HG03469 (cell line): ENCODE measurements around the gene RFTN1.

Experiments used
- ATAC-seq: cut with Tn5 transposase; IDR thresholded peaks from one replicate; pipeline ENCODE4 v1.9.1; 2021; ENCODE audit warnings: mild to moderate bottlenecking, moderate library complexity, moderate number of reproducible peaks; ENCODE audit not compliant: unreplicated experiment

Gene RFTN1

DNA sequence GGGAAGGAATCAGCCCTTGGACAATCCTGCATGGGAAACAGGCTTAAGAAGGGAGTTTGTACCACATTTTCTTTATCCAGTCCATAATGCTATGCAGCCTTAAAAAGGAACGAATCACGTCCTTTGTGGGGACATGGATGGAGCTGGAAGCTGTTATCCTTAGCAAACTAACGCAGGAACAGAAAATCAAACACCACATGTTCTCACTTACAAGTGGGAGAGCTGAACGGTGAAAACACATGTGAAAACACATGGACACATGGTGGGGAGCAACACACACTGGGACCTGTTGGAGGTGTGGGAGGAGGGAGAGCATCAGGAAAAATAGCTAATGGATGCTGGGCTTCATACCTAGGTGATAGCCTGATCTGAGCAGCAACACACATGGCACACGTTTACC, 178.2 kb downstream of the RFTN1 start:
- no peak for ATAC-seq

DNA sequence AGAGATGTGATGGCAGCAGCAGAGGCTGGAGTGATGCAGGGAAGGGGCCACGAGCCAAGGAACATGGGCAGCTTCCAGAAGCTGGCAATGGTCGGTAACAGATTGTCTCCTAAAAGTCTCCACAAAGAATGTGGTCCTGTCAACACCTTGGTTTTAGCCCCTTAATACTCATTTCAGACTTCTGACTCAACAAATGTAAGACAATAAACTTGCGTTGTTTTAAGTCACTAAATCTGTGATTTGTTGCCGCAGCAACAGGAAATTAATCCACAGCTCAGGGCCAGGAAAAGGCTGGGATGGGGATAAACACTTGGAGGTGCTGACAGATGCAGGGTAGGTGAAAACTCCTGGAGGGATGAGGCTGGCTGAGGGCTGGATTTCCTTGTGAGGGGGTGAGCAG, 178.6 kb downstream of the RFTN1 start:
- ATAC-seq, result no peak

DNA sequence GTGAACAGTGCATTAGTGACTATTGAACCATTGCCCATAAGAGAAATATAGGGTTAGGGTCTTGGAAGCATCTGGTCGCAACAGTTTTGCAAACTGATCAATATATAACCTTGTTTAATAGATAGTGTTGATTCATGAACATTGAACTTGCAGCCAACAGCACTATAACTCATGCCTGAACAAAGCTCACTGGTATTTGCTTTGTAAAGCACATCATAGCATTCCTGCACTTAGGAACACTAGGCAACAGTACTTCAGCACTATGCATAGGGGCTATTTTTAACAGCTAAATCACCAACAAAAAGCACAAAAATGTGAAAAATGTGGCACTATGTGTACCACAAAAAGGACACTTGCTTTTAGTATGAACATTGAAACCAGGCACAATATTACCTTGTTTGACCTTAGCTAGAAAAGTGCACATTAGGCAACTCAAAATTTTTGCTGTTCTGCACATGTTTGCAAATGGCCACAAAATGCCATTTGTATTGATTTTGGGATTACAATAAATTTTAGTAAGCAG, 180.5 kb downstream of the RFTN1 start:
- no peak for ATAC-seq

DNA sequence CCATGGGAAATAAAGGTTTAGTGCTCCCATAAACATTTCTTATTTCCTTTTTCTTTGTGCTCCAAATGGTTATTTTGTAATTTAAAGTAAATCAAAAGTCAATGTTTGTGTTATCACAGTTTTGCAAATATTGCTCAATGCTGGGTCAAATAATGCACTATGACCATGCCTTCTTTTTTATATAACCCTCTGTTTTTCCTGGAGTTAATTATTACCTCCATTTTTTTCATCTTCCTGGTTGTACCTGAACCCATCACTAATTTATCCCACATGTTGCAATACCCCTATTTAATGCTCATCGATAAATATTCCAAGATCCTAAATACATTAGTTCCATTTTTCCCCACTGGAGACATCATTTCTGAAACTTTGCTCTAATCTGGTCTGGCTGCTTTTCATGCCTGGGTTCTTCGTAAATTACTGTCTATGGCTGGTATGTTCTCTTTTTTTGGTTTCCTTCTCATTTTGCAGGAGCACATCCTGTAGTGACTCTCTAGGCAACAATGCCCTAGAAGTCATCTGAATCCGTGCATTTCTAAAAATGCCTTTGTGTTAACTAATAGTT, 182.1 kb downstream of the RFTN1 start:
- no peak for ATAC-seq

DNA sequence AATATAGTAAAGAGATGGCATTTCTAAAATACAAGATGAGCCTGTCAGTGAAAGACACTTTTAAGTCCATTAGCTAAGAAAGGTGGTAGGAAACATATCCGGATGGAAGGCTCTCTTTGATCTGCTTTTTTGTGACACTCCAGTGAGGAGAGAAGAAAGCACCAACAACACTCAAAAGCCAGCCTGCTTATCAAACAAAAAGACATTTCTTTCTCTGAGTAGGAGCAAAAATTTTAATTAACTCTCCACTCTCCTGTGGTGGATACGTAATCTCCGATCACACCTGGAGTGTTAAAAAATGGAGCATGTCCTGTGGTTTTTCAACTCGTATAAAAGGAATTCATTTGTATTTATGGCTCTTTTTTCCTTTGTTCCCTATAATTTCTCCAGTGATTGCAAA, 183.1 kb downstream of the RFTN1 start:
- no peak for ATAC-seq

DNA sequence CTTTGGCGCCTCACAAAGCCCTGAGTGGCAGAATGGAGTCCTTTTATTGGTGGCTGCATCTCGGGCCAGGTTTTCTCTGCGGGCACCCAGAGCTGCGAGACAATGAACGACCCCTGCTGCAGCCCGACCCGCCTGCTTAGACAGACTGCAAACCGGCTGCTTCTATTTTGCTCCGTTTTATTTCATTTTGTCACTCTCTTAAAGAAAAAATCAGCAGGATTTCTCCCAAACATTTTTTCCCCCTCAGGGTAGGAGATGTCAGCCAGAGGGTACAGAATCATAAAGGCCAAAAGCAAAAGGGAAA, 183.7 kb downstream of the RFTN1 start:
- no peak for ATAC-seq

DNA sequence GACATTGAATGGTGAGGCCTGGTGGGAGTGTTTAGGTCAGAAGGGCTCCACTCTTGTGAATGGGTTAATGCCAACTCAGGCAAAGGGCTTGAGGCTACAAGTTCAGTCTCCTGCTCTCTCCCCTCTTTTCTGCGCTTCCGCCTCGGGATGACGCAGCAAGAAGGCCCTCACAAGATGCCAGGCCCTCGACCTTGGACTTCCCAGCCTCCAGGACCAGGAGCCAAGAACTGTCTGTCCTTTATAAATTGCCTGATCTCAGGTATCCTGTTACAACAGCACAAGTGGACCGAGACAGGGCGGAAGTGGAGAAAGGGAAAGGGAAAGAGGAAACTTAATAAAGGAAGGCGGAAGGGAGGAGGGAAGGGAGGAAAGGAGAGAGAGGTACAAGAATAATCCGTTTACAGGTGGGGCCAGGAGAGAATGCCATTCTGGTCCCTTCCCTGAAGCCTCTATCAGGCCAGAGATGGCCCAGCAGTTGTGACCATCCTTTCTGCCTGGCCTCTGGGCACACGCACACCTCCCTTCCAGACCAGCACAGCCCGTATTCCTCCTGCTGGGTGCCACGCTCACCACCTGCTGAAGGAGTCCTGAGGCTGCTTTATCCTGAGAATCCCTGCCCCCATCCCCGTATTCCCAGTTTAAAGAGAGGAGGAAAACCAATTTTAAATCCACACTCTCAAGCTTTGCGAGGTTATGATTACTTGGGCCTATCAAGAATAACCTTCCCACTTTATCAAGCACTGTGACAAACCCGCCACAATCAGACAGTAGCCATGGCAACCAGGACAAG, 184.3 kb downstream of the RFTN1 start:
- no peak for ATAC-seq

DNA sequence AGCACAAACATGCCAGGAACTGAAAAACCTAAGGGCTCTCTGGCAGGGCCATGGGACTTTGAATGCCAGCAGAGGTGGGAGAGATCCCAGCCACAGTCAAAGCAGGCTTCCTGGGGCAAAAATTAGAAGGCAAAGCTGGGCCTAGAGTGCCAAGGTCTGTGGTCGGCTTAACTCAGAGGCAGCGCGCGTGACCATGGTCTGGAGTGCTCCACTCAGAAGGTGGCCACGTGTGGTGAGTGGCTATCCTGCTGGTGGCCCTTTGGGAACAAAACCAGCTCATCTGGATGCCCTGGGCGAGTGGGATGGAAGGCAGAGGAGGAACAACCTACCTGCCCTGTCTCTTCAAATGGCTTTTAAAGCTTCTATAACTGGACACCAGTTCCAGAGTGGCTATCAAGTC, 185.4 kb downstream of the RFTN1 start:
- no peak for ATAC-seq

DNA sequence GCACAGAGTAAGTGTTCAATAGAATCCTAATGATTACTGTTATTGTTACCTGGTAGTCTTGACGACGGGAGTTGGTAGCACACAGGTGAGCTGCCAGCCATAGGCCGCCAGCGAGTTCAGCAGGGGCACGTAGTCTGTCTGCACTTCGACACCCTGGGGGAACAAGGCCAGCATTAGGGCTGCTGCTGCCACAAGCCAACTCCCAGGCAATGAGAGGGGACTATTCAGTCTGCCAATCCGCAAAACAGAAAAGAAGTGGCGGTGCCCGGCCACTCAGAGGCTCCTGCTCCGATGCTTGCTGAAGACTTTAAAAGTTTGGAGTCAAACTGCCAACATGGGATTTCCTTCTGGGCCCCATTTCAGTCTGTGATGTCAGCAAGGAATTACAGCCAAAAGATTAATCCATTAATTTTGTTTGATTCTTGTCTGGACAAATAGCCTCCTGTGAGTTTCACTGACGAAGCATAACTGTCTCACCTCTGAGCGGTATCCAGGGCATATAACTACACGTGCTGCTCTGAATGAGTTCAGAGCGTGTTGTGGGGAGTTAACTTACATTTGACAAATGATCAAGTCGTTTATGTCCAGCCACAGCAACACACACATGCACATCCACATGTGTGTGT, 186.7 kb downstream of the RFTN1 start:
- no peak for ATAC-seq

DNA sequence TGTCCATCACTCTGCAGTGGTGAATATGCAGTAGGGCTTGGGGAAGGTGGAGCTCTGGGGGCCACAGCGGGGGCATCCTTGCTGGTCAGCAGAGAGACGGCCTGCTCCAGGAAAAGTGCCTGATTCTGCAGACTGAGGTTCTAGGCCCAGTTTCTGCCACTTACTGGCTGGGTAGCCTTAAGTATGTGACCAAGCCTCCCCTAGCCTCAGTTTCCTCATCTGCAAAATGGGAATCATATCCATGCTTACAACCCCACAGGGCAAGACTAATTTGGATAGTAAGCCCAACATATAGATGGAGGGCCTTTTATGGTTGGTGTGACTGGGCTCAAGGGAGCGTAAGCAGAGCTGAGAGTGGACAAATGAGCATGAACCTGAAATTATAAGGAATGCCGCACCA, 187.6 kb downstream of the RFTN1 start:
- ATAC-seq, result no peak

DNA sequence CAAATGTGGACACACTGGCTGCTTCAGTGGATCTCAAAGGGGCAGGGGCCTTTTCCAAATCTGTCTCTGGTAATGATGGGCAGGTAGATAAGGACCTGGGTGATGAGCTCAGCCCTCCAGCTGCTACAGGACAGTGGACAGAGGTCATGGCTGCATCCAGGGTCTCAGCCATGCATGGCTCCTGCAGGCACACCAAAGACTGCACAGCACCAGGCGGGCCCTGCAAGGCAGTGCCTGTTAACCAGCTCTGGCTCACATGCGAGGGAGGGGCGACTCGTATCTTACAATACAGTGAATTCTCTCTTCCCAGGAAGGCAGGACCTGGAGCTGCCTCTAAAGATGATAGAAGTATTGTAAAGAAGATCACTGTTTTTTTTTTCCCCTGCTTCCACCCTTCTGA, 189.8 kb downstream of the RFTN1 start:
- no peak for ATAC-seq

DNA sequence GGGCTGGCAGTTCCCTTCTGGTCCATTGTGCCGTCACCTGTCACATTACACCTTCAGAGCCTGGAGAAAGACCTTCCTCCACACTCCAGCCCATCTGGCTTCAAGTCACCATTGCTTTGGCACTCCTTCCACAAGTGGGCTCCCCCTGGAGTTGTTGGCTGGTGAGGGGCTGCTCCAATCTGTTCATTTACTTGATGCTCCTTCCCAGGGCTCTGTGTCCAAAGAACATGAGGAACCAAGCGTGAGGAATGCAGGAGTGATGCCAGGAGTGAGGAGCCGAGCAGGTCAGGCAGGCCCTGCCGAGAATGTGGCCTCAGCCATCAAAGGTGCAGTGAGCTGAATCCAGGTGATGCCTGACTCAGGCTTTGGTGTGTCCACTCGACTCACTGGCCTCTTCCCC, 191.3 kb downstream of the RFTN1 start:
- ATAC-seq, result no peak

DNA sequence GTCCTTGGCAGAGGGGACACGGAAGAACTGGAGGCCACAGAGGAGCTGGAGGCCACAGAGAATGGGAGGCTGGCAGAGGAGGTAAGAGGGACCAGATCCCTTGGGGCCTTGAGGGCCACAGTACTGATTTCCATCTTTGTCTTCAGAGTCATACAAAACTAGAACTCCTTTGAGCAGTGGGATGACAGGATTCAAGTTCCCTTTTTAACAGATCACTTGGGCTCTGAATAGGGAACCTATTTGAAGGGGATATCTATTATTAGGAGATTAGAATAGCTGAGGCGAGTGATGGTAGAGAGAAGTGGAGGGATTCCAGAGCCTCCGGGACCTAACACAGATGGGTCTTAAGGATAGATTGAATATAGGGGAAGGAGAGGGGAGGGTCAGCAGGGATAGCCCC, 192.8 kb downstream of the RFTN1 start:
- no peak for ATAC-seq

DNA sequence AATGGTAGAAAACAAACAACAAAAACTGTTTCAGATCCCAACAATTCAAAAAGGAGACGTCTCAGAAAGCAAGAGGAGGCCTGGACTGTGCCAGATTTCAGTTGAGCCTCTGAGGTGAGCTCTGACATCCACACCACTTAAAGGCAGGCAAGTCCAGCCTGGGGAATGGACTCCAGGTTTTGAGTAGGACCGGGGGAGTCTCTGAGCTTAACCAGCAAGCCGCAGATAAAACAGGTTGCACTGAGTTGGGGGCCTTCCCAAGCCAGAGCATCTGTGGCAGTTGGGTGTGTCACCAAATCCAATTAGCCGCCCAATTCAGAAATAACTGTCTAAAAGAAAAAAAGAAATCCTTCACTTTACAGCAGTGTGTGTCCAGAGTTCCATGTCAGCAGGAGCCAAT, 193.8 kb downstream of the RFTN1 start:
- ATAC-seq, result no peak

DNA sequence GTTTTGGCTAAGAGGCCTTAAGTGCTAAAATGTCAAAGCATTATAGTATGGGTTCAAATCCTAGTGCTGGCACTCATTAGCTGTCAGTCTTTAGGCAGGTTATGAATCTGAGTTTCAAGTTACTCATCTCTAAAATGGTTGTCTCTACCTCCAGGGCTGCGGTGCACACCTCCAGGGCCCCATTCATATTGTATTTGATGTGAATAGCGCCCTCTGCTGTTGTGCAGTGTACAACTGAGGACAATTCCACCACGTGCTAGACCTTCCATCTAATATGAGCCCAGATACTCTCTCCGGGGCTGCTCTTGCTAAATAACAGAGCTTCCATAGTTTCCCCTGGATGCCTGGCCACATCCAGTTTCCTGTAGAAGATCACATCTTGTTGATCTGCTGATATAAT, 194.2 kb downstream of the RFTN1 start:
- no peak for ATAC-seq

DNA sequence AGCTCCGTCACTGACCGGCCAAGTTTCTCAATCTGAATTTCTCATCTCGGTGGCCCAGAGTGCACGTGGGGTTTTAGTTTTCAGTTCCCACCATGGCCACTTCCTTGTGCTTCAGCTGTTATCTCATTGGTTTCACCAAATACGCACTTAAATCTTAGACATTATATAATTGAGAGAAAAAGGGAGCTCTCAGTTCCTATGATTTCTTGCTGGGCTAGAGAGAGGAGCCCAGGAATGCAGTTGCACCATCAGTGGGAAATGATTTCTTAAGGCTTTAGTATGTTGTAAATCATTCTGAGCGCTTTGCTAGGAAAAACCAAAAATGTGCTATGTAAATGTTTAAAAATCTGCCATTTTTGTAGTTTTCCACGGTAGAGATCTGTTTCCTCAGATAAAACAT, 195.3 kb downstream of the RFTN1 start:
- no peak for ATAC-seq

DNA sequence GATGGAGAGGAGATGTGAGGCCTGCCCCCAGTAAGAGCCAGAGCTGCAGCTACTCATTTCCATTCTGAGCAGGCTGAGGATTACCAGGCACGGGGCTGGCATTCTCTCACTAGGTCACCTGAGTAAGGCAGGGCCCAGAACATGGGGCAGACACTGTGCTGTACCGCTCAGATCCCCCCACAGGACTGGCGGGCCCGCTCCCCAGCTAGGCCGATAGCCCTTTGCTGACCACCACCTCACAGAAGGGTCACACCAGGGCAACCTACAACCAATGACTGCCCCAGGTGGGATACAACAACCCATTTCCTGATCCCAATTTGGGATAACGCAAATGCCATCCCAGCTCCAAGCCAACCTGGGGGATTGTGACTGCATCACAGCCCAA, 195.9 kb downstream of the RFTN1 start:
- ATAC-seq, result no peak

DNA sequence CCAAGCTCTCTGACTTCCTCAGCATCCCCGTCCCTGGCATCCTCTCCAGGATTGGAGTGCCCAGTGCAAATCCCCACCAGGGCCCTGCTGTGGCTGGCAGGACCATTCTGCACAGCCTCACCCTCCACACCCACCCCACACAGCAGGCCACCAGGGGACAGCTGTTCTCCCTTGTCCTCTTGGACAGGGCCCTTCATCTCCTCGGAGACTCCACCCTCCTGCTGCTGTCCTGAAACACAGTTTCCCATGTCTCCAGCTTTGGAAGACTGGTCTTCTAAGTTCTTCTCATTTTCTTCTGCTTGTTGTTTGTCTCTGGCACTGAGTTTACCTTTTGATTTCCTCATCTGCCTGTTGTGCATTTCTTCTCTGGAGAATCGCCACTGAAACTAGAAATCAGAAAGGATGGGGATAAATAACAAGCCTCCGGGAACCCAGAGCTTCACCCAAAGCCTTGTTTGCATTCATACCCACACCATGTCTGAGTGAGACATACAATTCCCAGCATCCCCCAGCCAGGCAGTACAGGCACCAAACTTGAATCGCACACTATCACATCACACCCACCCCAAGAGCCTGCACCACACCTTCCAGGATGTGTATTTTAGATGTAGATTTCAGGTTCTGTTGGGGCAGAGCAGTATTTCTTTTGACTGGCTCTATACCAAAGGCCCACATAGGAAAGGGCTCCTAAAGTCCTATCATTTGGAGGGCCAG, 196.5 kb downstream of the RFTN1 start:
- ATAC-seq, result no peak

DNA sequence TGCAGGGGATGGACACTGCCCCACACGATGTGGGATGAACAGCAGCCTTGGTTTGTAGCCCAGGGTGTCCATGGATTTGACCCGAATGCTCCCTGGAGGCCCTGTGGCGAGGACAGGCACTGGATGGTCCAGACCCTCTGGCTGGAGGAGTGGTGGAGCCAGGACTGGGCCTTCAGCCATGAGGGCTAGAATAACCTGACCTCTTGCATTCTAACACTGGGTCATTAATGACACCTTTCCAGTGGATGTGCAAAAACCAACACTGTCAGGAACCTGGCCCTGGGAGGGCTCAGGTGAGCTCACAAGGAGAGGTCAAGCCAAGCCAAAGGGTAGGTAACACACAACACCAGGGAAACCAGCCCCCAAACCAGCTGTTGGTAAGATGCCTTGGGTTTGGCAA, 197.1 kb downstream of the RFTN1 start:
- no peak for ATAC-seq

DNA sequence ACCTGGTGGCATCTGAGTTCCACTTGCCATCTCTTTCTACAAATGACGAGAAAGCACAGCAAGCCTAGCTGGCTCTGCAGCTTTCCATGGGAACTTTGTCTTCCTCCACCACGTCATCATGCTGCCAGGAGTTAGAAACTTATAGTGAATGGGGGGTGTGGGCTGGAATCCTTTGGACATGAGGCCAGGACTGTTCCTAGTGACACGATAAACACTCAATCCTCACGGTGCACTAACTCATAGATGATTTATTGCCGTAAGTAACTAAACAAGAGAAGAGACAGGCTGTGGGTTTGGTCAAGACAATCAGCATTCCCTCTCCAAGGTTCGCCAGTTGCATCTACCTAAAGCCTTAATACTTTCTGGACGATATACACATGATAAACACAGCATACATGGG, 197.9 kb downstream of the RFTN1 start:
- ATAC-seq, result no peak

DNA sequence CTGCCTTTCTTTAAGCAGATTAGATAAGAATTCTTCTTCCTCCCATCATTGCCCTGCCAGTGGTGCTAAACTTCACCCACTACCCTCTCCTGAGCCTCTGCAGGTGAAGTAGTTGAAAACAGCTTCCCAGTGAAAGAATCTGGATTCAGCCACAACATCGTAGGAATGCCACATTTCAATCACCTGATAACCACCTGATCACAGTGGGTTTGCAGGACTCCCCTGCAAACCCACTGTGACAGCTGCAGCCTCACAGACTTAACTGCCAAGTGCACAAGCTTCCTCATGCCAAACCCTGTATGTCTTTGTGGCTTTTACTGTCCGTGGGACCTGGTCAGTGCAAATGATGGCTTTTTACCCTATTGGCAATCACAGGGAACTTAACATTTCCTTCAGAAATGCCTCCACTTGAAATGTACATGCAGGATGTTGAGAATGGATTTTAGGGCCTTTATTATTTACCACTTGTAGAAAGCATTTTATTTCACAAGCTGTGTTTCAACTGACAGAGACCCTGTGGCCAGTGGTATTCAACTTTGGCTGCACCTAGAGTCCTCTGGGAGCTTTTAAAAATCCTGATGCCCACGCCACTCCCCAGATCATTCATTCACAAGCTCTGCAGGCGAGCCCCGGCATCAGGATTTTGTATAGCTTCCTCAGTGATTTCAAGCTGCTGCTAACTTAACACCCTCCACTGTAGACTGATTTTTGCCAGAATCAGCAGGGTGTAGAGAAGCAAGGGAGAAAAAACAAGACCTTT, 199.4 kb downstream of the RFTN1 start:
- ATAC-seq, result no peak
